Keratinocyte (primary cell): Measurements from ENCODE around the gene ROBO2. TPM values are rescaled to one million over a fixed set of nuclear protein-coding genes. Genes with fewer than 3 reads are reported as not detected.

ENCODE experiments used
- DNase-seq: peaks from one replicate; pipeline ENCODE4 v3.0.0-alpha.2; 2011; ENCODE audit warnings: low read depth, missing footprints, low spot score
- FAIRE-seq: peaks from 2 replicates; lab custom pipeline; 2011; peaks lifted over from hg19 to GRCh38; lab: Jason Lieb, UNC
- H2AFZ ChIP-seq: 2 replicates; pipeline ENCODE4 v1.6.0; 2012; ENCODE audit warnings: low read length, control low read depth, inconsistent platforms; ENCODE audit not compliant: control insufficient read depth
- H3K27ac ChIP-seq: 2 replicates; pipeline ENCODE4 v1.5.1; 2011; ENCODE audit warnings: low read length; ENCODE audit not compliant: control insufficient read depth, insufficient read depth
- H3K27me3 ChIP-seq: 3 replicates; pipeline ENCODE4 v1.6.0; 2011; ENCODE audit warnings: low read length; ENCODE audit not compliant: control insufficient read depth, insufficient read depth; ENCODE audit errors: extremely low read depth
- H3K36me3 ChIP-seq, 2 experiments: 2 replicates in 1 of 2; 3 replicates in 1 of 2; pipeline ENCODE4 v1.5.1; 2011; ENCODE audit warnings: low read length in 2 of 2, mild to moderate bottlenecking in 1 of 2; ENCODE audit not compliant: control insufficient read depth in 2 of 2, insufficient read depth in 2 of 2; ENCODE audit errors: extremely low read depth in 1 of 2
- H3K4me1 ChIP-seq: 3 replicates; pipeline ENCODE4 v1.5.1; 2011; ENCODE audit warnings: low read length; ENCODE audit not compliant: control insufficient read depth, insufficient read depth; ENCODE audit errors: extremely low read depth
- H3K4me2 ChIP-seq: 3 replicates; pipeline ENCODE4 v1.6.0; 2011; ENCODE audit warnings: low read depth, low read length; ENCODE audit not compliant: control insufficient read depth, insufficient read depth; ENCODE audit errors: extremely low read depth
- H3K4me3 ChIP-seq, 3 experiments: fragments of 200-600 bp in 1 of 3; sonication (generic) in 1 of 3; 2 replicates in 2 of 3; 3 replicates in 1 of 3; pipeline ENCODE4 v1.5.1; 2011 to 2016; ENCODE audit warnings: low read length in 3 of 3, mild to moderate bottlenecking in 3 of 3, control low read depth in 2 of 3, inconsistent platforms in 1 of 3, low read depth in 1 of 3, mixed read lengths in 1 of 3, mixed run types in 1 of 3, moderate library complexity in 1 of 3; ENCODE audit not compliant: control insufficient read depth in 2 of 3, insufficient read depth in 2 of 3; ENCODE audit errors: extremely low read depth in 1 of 3
- H3K79me2 ChIP-seq: 2 replicates; pipeline ENCODE4 v1.6.0; 2012; ENCODE audit warnings: low read length; ENCODE audit not compliant: control insufficient read depth, insufficient read depth
- H3K9ac ChIP-seq: 3 replicates; pipeline ENCODE4 v1.6.0; 2011; ENCODE audit warnings: low read length; ENCODE audit not compliant: control insufficient read depth, insufficient read depth; ENCODE audit errors: extremely low read depth
- H3K9me1 ChIP-seq: 3 replicates; pipeline ENCODE4 v1.6.0; 2011; ENCODE audit warnings: low read length; ENCODE audit not compliant: control insufficient read depth, insufficient read depth; ENCODE audit errors: extremely low read depth
- H3K9me3 ChIP-seq: 2 replicates; pipeline ENCODE4 v1.5.1; 2012; ENCODE audit warnings: low read depth, low read length; ENCODE audit not compliant: control insufficient read depth
- H4K20me1 ChIP-seq: 3 replicates; pipeline ENCODE4 v1.6.0; 2011; ENCODE audit warnings: low read length; ENCODE audit not compliant: control insufficient read depth, insufficient read depth; ENCODE audit errors: extremely low read depth
- EZH2 ChIP-seq: IDR thresholded peaks from one replicate; pipeline ENCODE4 v1.6.1; 2012; ENCODE audit warnings: inconsistent platforms, mild to moderate bottlenecking, low read length, moderate library complexity
- dilution Hi-C: fragments of 300-500 bp; cut with MboI; formaldehyde crosslinking; loops from one replicate; pipeline ENCODE4 v1.7.0; 2020; ENCODE audit warnings: low sequenced_read_pairs; ENCODE audit not compliant: extremely low pct_ligation_motif_present
- polyA plus RNA-seq, 5 experiments: library from polyadenylated mRNA; depleted of rRNA in 3 of 5; stranded (reverse) in 3 of 5; stranded (forward) in 1 of 5; unstranded in 1 of 5; fragments of >200 nt; gene quantifications; 1 replicate in 1 of 5; 2 replicates in 3 of 5; 3 replicates in 1 of 5; pipeline versions ENCODE4 v1.2.1 to v1.2.3, GENCODE V29; 2011 to 2012; ENCODE audit warnings: missing spikeins in 2 of 5, low read depth in 1 of 5, low replicate concordance in 1 of 5
- TF ChIP-seq, protein P1 (sequence below), 3 experiments: IDR thresholded peaks in 1 of 3; conservative IDR thresholded peaks in 1 of 3; optimal IDR thresholded peaks in 1 of 3; 2 replicates in 2 of 3; 3 replicates in 1 of 3; pipeline versions ENCODE3 to v1.5.1; 2011; ENCODE audit warnings: low read length in 3 of 3, mild to moderate bottlenecking in 3 of 3, moderate library complexity in 2 of 3, control low read depth in 1 of 3, inconsistent platforms in 1 of 3; ENCODE audit not compliant: insufficient read depth in 2 of 3; ENCODE audit errors: extremely low read depth in 1 of 3

Gene ROBO2
- polyA plus RNA-seq, 1 donor (not counting 4 experiments of a cell fraction or from before 2014, with no cell fraction given) = 0.30 TPM

DNA sequence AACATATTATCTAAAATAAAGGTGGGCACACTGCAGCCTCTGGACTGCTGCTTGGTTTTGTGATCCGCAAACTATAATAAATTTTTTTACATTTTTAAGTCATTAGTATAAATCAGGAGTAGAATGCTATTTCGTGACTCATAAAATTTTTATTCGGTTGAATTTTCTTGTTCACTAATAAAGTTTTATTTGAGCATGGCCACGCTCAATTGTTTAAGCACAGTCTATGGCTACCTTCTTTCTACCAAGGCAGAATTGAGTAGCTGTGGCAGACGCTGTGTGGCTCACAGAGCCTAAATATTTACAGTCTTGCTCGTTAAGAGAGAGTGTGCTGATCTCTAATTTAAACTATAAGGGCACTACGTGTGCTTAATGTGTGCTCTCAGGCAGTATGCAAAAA is 28.9 kb downstream of the ROBO2 start:
- TF ChIP-seq EZH2 = no peak
- TF ChIP-seq, protein P1, sequence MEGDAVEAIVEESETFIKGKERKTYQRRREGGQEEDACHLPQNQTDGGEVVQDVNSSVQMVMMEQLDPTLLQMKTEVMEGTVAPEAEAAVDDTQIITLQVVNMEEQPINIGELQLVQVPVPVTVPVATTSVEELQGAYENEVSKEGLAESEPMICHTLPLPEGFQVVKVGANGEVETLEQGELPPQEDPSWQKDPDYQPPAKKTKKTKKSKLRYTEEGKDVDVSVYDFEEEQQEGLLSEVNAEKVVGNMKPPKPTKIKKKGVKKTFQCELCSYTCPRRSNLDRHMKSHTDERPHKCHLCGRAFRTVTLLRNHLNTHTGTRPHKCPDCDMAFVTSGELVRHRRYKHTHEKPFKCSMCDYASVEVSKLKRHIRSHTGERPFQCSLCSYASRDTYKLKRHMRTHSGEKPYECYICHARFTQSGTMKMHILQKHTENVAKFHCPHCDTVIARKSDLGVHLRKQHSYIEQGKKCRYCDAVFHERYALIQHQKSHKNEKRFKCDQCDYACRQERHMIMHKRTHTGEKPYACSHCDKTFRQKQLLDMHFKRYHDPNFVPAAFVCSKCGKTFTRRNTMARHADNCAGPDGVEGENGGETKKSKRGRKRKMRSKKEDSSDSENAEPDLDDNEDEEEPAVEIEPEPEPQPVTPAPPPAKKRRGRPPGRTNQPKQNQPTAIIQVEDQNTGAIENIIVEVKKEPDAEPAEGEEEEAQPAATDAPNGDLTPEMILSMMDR (optimal IDR thresholded peaks at IDR 0.05 in 1 of 3, IDR thresholded peaks at IDR 0.05 in 1 of 3, conservative IDR thresholded peaks at IDR 0.05 in 1 of 3; ENCODE audit: extremely low read depth in 1 of 3, insufficient read depth in 2 of 3, low read length in 3 of 3) = no peak
- H3K27me3 ChIP-seq = no peaks in the 10 kb centered on the region
- FAIRE-seq = no peak
- no peak overlapping the region for H3K9ac ChIP-seq
- no peak overlapping the region for H3K4me3 ChIP-seq
- H4K20me1 ChIP-seq = no peaks in the 10 kb centered on the region
- H3K9me1 ChIP-seq = no peaks in the 10 kb centered on the region
- no peak overlapping the region for H3K27ac ChIP-seq
- no peaks in the 10 kb centered on the region for H3K4me1 ChIP-seq
- H2AFZ ChIP-seq = no peak overlapping the region
- no peaks in the 10 kb centered on the region for H3K79me2 ChIP-seq
- no peak for DNase-seq
- no peak overlapping the region for H3K4me2 ChIP-seq
- dilution Hi-C loops = no loop called here
- no peaks in the 10 kb centered on the region for H3K36me3 ChIP-seq
- no peaks in the 10 kb centered on the region for H3K9me3 ChIP-seq

DNA sequence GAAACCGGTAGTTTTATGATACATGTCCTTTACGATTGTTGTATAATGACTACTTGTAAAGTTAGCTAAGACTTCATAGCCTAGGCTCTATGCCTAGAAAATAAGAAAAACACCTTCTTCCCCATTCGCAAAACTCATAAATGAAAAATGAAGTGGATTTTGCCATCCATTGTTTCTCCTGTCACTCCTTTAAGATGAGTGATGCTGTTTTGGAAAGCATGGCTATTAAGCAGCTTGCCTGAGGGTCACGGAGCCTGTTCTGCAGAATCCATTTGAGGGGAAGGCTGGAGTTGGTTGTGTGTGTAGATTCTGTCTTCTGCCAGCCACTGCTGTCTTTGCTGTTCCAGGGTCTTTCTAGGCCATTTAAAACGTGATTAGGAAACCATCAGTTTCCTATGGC is 31.5 kb downstream of the ROBO2 start:
- Histone ChIP-seq H3K9me3 (no peaks in the 10 kb centered on the region), H3K9ac (no peak overlapping the region), H3K4me2 (no peak overlapping the region), H3K4me1 (no peaks in the 10 kb centered on the region), H3K27me3 (no peaks in the 10 kb centered on the region), H3K27ac (no peak overlapping the region), H4K20me1 (no peaks in the 10 kb centered on the region), H3K36me3 (no peaks in the 10 kb centered on the region), H3K79me2 (no peaks in the 10 kb centered on the region), H2AFZ (no peak overlapping the region), H3K4me3 (no peak overlapping the region), H3K9me1 (no peaks in the 10 kb centered on the region)
- dilution Hi-C loops = no loop called here
- DNase-seq (no peak), FAIRE-seq (no peak)
- no peak for TF ChIP-seq EZH2
- TF ChIP-seq, protein P1 (optimal IDR thresholded peaks at IDR 0.05 in 1 of 3, IDR thresholded peaks at IDR 0.05 in 1 of 3, conservative IDR thresholded peaks at IDR 0.05 in 1 of 3; ENCODE audit: extremely low read depth in 1 of 3, insufficient read depth in 2 of 3, low read length in 3 of 3) = no peak
